Mesenchymal stem cell (in vitro differentiated cells and primary cell): ENCODE data around the gene RANBP10. TPM values are rescaled to one million over a fixed set of nuclear protein-coding genes. Genes with fewer than 3 reads are reported as not detected.

Experiments used
- DNase-seq: peaks from one replicate; pipeline ENCODE4 v3.0.0-alpha.2; 2013
- H2AFZ ChIP-seq: one replicate; pipeline ENCODE4 v1.6.1; 2013; ENCODE audit warnings: low read depth, mild to moderate bottlenecking, control low read depth, inconsistent platforms, low read length, moderate library complexity
- H2AK5ac ChIP-seq: 2 replicates; pipeline ENCODE4 v1.6.1; 2013; ENCODE audit warnings: low read length, moderate library complexity, mild to moderate bottlenecking, inconsistent platforms; ENCODE audit not compliant: severe bottlenecking
- H2BK120ac ChIP-seq: one replicate; pipeline ENCODE4 v1.6.1; 2013; ENCODE audit warnings: low read depth, mild to moderate bottlenecking, inconsistent platforms, low read length, moderate library complexity
- H2BK12ac ChIP-seq, 2 experiments: one replicate each; pipeline ENCODE4 v1.6.1; 2013; ENCODE audit warnings: inconsistent platforms in 2 of 2, low read length in 2 of 2, mild to moderate bottlenecking in 2 of 2, moderate library complexity in 2 of 2, control low read depth in 1 of 2
- H2BK15ac ChIP-seq: one replicate; pipeline ENCODE4 v1.6.1; 2013; ENCODE audit warnings: mild to moderate bottlenecking, low read depth, inconsistent platforms; ENCODE audit not compliant: poor library complexity, severe bottlenecking
- H2BK5ac ChIP-seq: 2 replicates; pipeline ENCODE4 v1.6.1; 2013; ENCODE audit warnings: low read depth, mild to moderate bottlenecking, low read length, control low read depth, inconsistent platforms; ENCODE audit not compliant: poor library complexity, severe bottlenecking
- H3K14ac ChIP-seq, 2 experiments: one replicate each; pipeline ENCODE4 v1.6.1; 2013; ENCODE audit warnings: inconsistent platforms in 2 of 2, low read length in 2 of 2, control low read depth in 1 of 2, mild to moderate bottlenecking in 1 of 2, moderate library complexity in 1 of 2
- H3K18ac ChIP-seq, 2 experiments: one replicate each; pipeline ENCODE4 v1.6.1; 2013; ENCODE audit warnings: inconsistent platforms in 2 of 2, low read length in 2 of 2, control low read depth in 1 of 2, low read depth in 1 of 2, mild to moderate bottlenecking in 1 of 2
- H3K23ac ChIP-seq, 2 experiments: one replicate each; pipeline ENCODE4 v1.6.1; 2013; ENCODE audit warnings: inconsistent platforms in 2 of 2, low read length in 2 of 2, mild to moderate bottlenecking in 2 of 2, moderate library complexity in 2 of 2, control low read depth in 1 of 2
- H3K27ac ChIP-seq: 2 replicates; pipeline ENCODE4 v1.5.1; 2013; ENCODE audit warnings: mild to moderate bottlenecking, moderate library complexity, low read length, control low read depth, inconsistent platforms; ENCODE audit not compliant: poor library complexity, severe bottlenecking
- H3K27me3 ChIP-seq, 2 experiments: 2 replicates each; pipeline versions ENCODE4 v1.6.1 to v1.7.0; 2013; ENCODE audit warnings: low read length in 2 of 2, mild to moderate bottlenecking in 2 of 2, moderate library complexity in 2 of 2, control low read depth in 1 of 2, inconsistent platforms in 1 of 2; ENCODE audit not compliant: control insufficient read depth in 1 of 2, insufficient read depth in 1 of 2
- H3K36me3 ChIP-seq, 2 experiments: 2 replicates each; pipeline versions ENCODE4 v1.6.1 to v1.7.0; 2013; ENCODE audit warnings: low read length in 2 of 2, control low read depth in 1 of 2, inconsistent platforms in 1 of 2, low read depth in 1 of 2, mild to moderate bottlenecking in 1 of 2; ENCODE audit not compliant: insufficient read depth in 2 of 2, control insufficient read depth in 1 of 2
- H3K4ac ChIP-seq, 2 experiments: one replicate each; pipeline ENCODE4 v1.6.1; 2013; ENCODE audit warnings: inconsistent platforms in 2 of 2, low read length in 2 of 2, mild to moderate bottlenecking in 2 of 2, moderate library complexity in 2 of 2, control low read depth in 1 of 2, low read depth in 1 of 2
- H3K4me1 ChIP-seq: 2 replicates; pipeline ENCODE4 v1.6.1; 2013; ENCODE audit warnings: low read depth, low read length, control low read depth; ENCODE audit not compliant: control insufficient read depth, insufficient read depth
- H3K4me2 ChIP-seq: 2 replicates; pipeline ENCODE4 v1.6.1; 2013; ENCODE audit warnings: low read length, mild to moderate bottlenecking, inconsistent platforms; ENCODE audit not compliant: poor library complexity, severe bottlenecking
- H3K4me3 ChIP-seq, 2 experiments: 2 replicates each; pipeline versions ENCODE4 v1.5.1 to v1.7.0; 2013; ENCODE audit warnings: low read length in 2 of 2, mild to moderate bottlenecking in 2 of 2, control low read depth in 1 of 2, low read depth in 1 of 2; ENCODE audit not compliant: insufficient read depth in 1 of 2
- H3K79me1 ChIP-seq: replicated peaks from 2 replicates; pipeline ENCODE4 v1.6.1; 2013; ENCODE audit warnings: mild to moderate bottlenecking, control low read depth, low read length, inconsistent platforms; ENCODE audit not compliant: poor library complexity, severe bottlenecking
- H3K9ac ChIP-seq: 2 replicates; pipeline ENCODE4 v1.7.0; 2013; ENCODE audit warnings: mild to moderate bottlenecking, low read length, moderate library complexity
- H3K9me3 ChIP-seq: 2 replicates; pipeline ENCODE4 v1.7.0; 2013; ENCODE audit warnings: mild to moderate bottlenecking, low read length; ENCODE audit not compliant: control insufficient read depth
- H4K8ac ChIP-seq: one replicate; pipeline ENCODE4 v1.6.1; 2013; ENCODE audit warnings: inconsistent platforms, mild to moderate bottlenecking, low read length, moderate library complexity
- H4K91ac ChIP-seq: one replicate; pipeline ENCODE4 v1.6.1; 2013; ENCODE audit warnings: mild to moderate bottlenecking, low read length, inconsistent platforms
- WGBS: methylation state at CpG from one replicate; pipeline ENCODE4 v1.1.7; 2013; ENCODE audit warnings: mixed read lengths; 5-methylcytosine and 5-hydroxymethylcytosine counted together
- polyA plus RNA-seq, 2 experiments: library from polyadenylated mRNA; stranded (reverse); fragments of 200-250 nt; gene quantifications; one replicate each; pipeline ENCODE4 v1.2.3, GENCODE V29; 2013

RANBP10 gene
- polyA plus RNA-seq (2013, experiment 1 of 2), result 7.7 TPM
- 7.9 TPM for polyA plus RNA-seq (2013, experiment 2 of 2)

- Histone ChIP-seq H2AFZ (peak within 1 kb of the TSS; percentile 84), H3K9me3 (no peaks in the 10 kb centered on the region), H2BK5ac (peak within 1 kb of the TSS; percentile 79), H3K4me1 (peaks cover 13% of the 10 kb centered on the region), H2BK120ac (no peak within 1 kb of the TSS), H3K4me3 (peak within 1 kb of the TSS; percentile 86 to 100), H4K8ac (peak within 1 kb of the TSS; percentile 92), H3K4ac (peak within 1 kb of the TSS; percentile 35 to 84), H2BK12ac (peak within 1 kb of the TSS in 1 of 2 experiments; percentile 22), H3K14ac (peak within 1 kb of the TSS in 1 of 2 experiments; percentile 3), H3K4me2 (peak within 1 kb of the TSS; percentile 94), H3K79me1 (peaks cover 8% of the 10 kb centered on the region), H3K9ac (peak within 1 kb of the TSS; percentile 95), H3K27me3 (no peaks in the 10 kb centered on the region), H2BK15ac (no peak within 1 kb of the TSS), H3K23ac (peak within 1 kb of the TSS in 1 of 2 experiments; percentile 20), H4K91ac (no peak within 1 kb of the TSS), H3K27ac (no peak within 1 kb of the TSS), H2AK5ac (no peak within 1 kb of the TSS), H3K18ac (peak within 1 kb of the TSS in 1 of 2 experiments; percentile 16), H3K36me3 (peaks cover 12 to 22% of the 10 kb centered on the region in 2 experiments)
- 0% methylated on average over 33 of the region's 54 CpGs for WGBS
- DNase-seq, result peak; percentile 100
These were observed at the start of gene RANBP10, which contains the start of gene TSNAXIP1 for GRCh38 chr16:67806428-67807147. RANBP10 (minus strand) TSS chr16:67806560; CDS start chr16:67806536, 24 bp downstream. TSNAXIP1 (plus strand) TSS chr16:67806889; CDS start chr16:67807150, 261 bp downstream.

DNA sequence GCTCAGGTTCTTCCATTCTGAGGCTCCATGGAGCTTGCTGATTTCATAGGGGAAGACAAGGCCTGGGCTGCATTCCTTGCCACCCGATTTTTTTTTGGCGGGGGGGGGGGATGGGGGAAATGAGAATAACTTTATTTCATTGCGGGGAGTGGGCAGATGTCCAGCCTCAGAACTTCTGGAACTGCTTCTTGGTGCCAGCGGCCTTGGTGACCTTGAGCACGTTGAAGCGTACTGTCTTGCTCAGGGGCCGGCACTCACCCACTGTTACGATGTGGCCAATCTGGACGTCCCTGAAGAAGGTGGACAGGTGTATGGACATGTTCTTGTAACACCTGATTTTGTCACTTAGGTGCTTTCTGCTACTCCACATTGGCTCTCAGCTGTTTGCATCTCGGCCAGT is 49.4 kb upstream of the RANBP10 start:
- Histone ChIP-seq H3K4ac (no peak overlapping the region), H2BK5ac (no peak overlapping the region), H3K23ac (no peak overlapping the region), H3K9ac (no peak overlapping the region), H3K9me3 (no peaks in the 10 kb centered on the region), H3K4me1 (peaks cover 22% of the 10 kb centered on the region), H3K4me3 (no peak overlapping the region), H3K27ac (no peak overlapping the region), H3K18ac (no peak overlapping the region), H2BK15ac (no peak overlapping the region), H2AFZ (no peak overlapping the region), H2AK5ac (no peak overlapping the region), H4K91ac (no peak overlapping the region), H2BK120ac (no peak overlapping the region), H3K4me2 (no peak overlapping the region), H3K27me3 (no peaks in the 10 kb centered on the region), H4K8ac (no peak overlapping the region), H3K36me3 (peaks cover 0 to 39% of the 10 kb centered on the region in 2 experiments), H2BK12ac (no peak overlapping the region), H3K14ac (no peak overlapping the region), H3K79me1 (no peaks in the 10 kb centered on the region)
- no peak for DNase-seq
- whole genome bisulfite sequencing, result 95% methylated on average over 10 of the region's 10 CpGs

- Histone ChIP-seq H3K14ac (no peak overlapping the region), H3K4me2 (no peak overlapping the region), H3K9ac (no peak overlapping the region), H4K8ac (no peak overlapping the region), H2AK5ac (no peak overlapping the region), H3K23ac (no peak overlapping the region), H3K4me3 (no peak overlapping the region), H2AFZ (no peak overlapping the region), H3K4me1 (peaks cover 23% of the 10 kb centered on the region), H3K4ac (no peak overlapping the region), H2BK120ac (no peak overlapping the region), H2BK15ac (no peak overlapping the region), H3K9me3 (no peaks in the 10 kb centered on the region), H2BK5ac (no peak overlapping the region), H4K91ac (no peak overlapping the region), H3K27me3 (no peaks in the 10 kb centered on the region), H3K18ac (no peak overlapping the region), H3K79me1 (no peaks in the 10 kb centered on the region), H2BK12ac (no peak overlapping the region), H3K36me3 (peaks cover 7 to 37% of the 10 kb centered on the region in 2 experiments), H3K27ac (no peak overlapping the region)
- no peak for DNase-seq
- 95% methylated on average over 3 of the region's 3 CpGs for WGBS
These were observed 47.3 kb upstream of the RANBP10 start for GRCh38 chr16:67853670-67854069.

- H3K27me3 ChIP-seq, result no peaks in the 10 kb centered on the region
- no peak overlapping the region for H3K14ac ChIP-seq
- no peak overlapping the region for H2BK120ac ChIP-seq
- H2BK15ac ChIP-seq, result no peak overlapping the region
- H3K79me1 ChIP-seq, result peaks cover 2% of the 10 kb centered on the region
- peaks cover 16 to 21% of the 10 kb centered on the region in 2 experiments for H3K36me3 ChIP-seq
- H3K18ac ChIP-seq, result no peak overlapping the region
- no peak overlapping the region for H2AK5ac ChIP-seq
- DNase-seq, result no peak
- H2AFZ ChIP-seq, result no peak overlapping the region
- peak overlapping the region; percentile 98 for H3K9ac ChIP-seq
- no peak overlapping the region for H2BK12ac ChIP-seq
- H3K4me3 ChIP-seq, result peak overlapping the region in 1 of 2 experiments; percentile 85
- H3K23ac ChIP-seq, result no peak overlapping the region
- H2BK5ac ChIP-seq, result no peak overlapping the region
- H4K8ac ChIP-seq, result no peak overlapping the region
- no peak overlapping the region for H3K4ac ChIP-seq
- H3K9me3 ChIP-seq, result no peaks in the 10 kb centered on the region
- H4K91ac ChIP-seq, result no peak overlapping the region
- WGBS, result 93% methylated on average over 11 of the region's 11 CpGs
- H3K4me1 ChIP-seq, result peaks cover 27% of the 10 kb centered on the region
- peak overlapping the region; percentile 88 for H3K27ac ChIP-seq
- peak overlapping the region; percentile 81 for H3K4me2 ChIP-seq
These were observed 41.8 kb upstream of the RANBP10 start for GRCh38 chr16:67848118-67848517.
